HG03159 (cell line): ENCODE measurements around the gene AUTS2.

Experiments used
- ATAC-seq: cut with Tn5 transposase; IDR thresholded peaks from one replicate; pipeline ENCODE4 v1.9.1; 2021; ENCODE audit warnings: mild to moderate bottlenecking, moderate library complexity; ENCODE audit not compliant: unreplicated experiment

The AUTS2 gene

DNA sequence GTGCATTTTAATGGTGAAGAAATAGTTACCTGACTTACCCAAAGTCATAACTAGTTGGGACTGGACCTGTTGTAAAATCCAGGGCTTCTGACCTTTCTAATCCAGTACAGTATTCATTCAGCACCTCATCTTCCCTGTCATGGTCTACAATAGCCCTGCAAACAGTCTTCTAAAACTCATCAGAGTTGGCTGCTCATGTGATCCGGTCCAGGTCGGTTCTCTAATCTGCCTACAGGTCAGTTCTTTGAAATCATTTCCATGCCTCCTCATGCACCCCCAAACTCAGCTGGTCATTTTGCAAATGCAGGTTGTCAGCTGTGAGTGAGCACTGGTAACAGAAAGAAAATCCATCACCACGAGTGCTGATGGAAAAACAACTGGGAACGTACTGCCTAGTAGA, 1082.0 kb downstream of the AUTS2 start:
- ATAC-seq = no peak

GRCh38 chr7:70680743-70681468, 1082.6 kb downstream of the AUTS2 start:
- no peak for ATAC-seq

DNA sequence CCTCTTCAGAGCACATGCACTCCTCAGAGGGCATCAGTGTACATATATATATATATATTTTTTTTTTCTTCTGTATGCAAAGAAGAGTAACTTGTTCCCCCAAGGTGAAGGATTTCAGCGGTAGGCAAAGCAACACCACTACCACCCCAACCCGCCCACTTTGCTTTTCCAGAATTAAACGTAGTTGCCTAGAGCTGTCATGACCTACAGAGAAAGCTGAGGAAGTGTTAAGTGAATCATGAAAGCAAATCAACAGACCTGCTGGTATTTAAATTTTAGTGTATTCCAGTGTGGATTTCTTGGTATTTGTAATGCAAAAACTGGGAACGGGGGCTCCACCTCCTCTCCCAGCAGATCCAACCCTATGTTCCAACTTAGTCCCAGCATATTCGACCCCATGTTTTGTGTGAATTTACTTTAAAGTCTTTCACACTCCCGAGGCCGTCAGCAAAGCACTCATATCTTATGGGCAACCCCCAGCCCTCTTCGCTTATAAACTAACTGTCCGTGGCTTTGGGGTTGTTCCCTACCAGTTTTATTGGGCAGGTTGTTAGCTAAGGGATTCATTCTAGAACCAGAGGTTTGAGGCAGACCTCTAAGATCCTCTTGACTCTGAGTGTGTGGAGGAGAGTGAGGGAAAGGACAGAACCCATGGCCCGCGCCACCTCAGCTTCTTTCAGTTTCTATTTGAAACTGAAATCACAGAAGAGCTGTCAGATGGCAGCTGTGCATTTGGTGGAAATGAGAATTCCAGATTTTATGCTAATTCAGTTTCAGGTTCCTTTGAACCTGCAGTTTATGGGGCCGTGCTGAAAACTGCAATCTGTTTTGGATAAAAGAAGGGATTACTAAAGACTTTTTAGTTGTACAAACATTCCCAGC, 1083.4 kb downstream of the AUTS2 start:
- ATAC-seq = peak; percentile 80

- ATAC-seq = no peak
These were observed 1085.9 kb downstream of the AUTS2 start for GRCh38 chr7:70684173-70684572.

DNA sequence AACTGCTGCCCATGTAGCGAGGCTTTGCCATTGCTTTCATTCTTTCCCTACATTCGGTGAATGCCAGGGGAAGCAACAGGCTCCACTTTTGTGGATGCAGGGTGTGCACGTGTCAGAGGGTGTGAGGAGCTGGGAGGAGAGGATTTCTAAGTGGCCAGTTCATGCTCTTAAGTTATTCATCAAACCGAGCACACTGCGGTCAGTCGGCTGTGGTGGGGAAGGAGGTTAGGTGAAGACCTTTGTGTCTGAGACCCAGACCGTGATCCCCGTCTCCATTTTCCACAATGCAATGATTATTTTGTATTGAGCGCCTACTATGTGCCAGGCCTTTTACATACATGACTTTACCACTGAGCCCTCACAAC, 1095.0 kb downstream of the AUTS2 start:
- no peak for ATAC-seq

- peak; percentile 47 for ATAC-seq
These were observed 1095.6 kb downstream of the AUTS2 start for GRCh38 chr7:70693686-70694433.

DNA sequence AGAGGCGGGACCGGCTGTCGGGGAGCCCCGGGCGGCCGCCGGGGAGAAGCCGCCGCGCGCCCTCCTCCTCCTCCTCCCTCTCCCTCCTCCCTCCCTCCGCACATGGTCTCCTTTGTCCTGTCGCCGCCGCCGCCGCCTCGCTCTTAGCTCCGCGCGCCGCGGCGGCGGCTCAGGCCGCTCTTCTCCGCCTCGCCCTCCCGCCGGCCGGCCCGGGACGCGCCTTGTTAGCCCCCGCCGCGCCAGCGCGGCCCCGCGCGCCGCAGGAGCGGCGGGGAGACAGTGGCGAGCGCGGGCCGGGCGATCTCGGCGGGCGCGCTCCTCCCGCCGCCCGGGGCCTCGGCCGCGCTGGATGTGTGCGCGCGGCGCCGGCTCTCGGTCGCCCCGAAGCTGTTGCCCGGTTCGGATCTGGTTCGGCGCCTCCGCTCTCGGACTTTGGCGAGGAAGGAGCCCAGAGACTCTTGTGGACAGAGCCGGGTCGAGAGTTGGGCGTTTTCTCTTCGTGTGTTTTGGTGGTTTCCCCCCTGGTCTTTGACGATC, 1096.2 kb downstream of the AUTS2 start:
- peak; percentile 44 for ATAC-seq

- no peak for ATAC-seq
These were observed 1096.9 kb downstream of the AUTS2 start for GRCh38 chr7:70694971-70695794.

DNA sequence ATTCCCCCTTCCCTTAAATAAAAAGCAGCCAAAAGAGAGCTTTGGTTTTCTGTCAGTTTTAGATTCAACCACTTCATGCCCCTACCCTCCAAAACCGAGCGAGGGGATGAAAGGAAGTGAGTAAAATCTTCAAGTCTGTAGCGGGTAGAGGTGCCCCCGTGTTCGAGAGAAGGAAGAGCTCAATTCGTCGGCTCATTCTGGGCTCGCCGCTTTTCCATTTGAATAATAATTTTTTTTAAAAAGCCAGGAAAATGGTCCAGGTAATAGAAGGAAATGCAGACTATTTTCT, 1097.5 kb downstream of the AUTS2 start:
- no peak for ATAC-seq

DNA sequence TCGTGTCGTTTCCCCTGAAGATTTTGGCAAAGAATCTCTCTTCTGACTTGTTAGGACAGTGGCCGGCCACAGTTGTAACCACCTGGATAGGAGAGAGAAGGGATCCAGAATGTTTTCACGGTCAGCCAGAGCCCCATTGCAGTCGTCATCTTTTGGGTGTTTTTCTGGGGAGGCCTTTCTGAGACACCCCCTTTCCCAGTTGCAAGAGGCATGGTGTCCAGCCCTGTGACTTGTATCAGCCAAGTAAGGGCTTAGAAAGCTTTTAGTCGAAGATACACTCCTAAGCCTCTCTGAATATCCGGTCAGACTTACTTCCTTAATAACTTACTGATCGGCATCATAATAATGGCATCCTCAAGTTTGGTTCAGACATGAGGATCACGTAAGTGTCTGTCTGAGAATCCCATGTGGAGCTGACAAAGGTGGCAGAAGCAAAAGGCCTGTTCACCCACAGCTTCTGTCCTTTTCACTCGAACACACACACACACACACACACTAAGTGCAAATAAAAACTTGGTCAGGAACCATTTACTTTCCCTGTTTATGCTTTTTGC, 1098.0 kb downstream of the AUTS2 start:
- ATAC-seq = no peak

DNA sequence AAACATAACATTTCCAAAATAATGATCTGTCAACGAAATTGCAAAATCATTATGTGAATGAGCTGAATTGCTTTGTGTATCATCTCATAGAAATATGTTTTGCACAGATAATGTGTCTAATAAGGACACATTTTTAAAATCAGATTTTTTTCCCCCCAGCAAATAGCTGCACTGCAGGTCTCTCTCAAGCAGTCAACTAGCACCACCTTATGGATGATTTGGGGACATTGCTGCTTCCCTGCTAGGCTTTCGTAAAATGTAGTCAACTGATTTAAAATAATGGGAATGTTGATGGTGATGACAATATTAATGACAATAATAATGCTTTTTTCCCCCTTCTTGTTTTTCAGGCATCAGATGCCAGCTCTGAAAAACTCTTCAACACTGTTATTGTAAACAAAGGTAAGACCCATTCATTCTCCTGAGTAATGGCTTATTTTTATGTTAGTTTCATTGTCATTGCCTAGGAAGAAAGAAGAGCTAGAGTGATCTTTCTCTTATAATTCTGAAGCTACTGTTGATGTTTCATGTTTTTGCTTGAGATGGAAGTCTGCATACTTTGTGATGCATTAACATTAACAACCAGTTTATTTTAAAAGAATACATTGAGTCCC, 1100.1 kb downstream of the AUTS2 start:
- no peak for ATAC-seq

DNA sequence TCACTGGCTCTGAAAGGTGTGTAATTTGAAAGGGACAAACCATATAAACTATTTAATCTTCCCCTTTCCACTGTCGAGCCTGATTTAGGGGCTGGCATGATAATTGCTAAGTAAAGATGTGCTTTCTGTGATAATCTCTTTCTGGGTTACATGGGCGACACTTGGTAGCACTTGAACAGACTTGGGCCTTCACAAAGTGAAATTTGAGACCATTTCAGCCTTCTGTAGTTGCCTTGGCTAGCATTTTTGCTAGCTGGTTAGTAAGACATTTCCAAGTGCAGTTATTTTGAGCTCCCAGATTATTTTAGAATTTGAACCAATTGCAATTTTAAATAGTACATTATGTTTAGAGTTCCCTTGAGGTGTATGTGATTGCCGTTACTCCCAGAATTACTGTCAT, 1101.0 kb downstream of the AUTS2 start:
- no peak for ATAC-seq

- no peak for ATAC-seq
These were observed 1102.0 kb downstream of the AUTS2 start for GRCh38 chr7:70700055-70700940.

GRCh38 chr7:70700941-70701425, 1102.7 kb downstream of the AUTS2 start:
- no peak for ATAC-seq

DNA sequence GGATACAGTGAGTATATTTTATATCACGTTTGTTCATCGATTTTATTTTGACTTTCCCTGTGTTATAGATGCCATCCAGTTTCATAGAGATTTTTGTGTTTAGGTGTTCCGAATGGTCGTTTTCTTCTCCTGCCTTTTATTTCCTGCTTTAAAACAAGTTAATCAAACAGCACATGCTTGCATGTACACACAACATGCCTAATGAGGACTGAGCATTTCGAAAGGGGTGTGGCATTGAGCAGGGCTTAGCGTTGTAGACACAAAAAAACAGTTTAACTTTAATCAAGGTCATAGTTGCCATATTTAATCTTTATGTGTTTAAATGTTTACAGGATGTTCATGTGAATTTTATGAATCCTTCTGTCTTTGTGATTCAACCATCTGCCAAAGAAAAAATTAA, 1103.2 kb downstream of the AUTS2 start:
- no peak for ATAC-seq

- no peak for ATAC-seq
These were observed 1103.7 kb downstream of the AUTS2 start for GRCh38 chr7:70701991-70702390.

DNA sequence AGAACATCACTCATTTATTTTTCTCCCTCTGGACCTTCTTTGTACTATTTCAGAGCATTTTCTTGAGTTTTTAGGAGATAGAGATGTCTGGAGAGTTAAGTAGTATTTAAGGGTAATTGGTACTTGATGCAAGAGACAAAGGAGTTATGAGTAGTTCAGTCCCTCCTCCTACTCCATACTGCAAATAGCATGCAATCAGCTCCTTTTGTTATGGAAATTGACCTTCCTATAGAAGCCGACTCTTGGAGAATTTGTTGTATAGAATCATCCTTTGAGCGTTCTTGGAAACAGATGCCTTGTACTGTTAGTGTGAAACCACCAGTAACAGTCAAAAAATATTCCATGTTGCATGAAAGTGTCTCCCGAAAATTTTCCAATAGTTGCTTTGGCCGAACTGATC, 1105.5 kb downstream of the AUTS2 start:
- no peak for ATAC-seq

GRCh38 chr7:70704831-70705346, 1106.6 kb downstream of the AUTS2 start:
- no peak for ATAC-seq

- ATAC-seq = no peak
These were observed 1107.9 kb downstream of the AUTS2 start for GRCh38 chr7:70706204-70706603.
